Caco-2 (cell line): ENCODE data around the gene DFFB. TPM values are rescaled to one million over a fixed set of nuclear protein-coding genes. Genes with fewer than 3 reads are reported as not detected.

Experiments
- BruUV-seq: library from RNA; stranded (reverse); fragments of 400-500 nt; replicated peaks from 2 replicates; lab custom pipeline; 2021; lab: Mats Ljungman, UMichigan
- CTCF ChIA-PET: fragments of 300-600 bp; sonication (Branson Sonifier 250); formaldehyde crosslinking; loops from one replicate; lab custom pipeline; 2022; ENCODE audit warnings: antibody characterized with exemption; lab: Charles Lee
- POLR2A ChIA-PET: fragments of 300-600 bp; sonication (Branson Sonifier 250); formaldehyde crosslinking; loops from one replicate; lab custom pipeline; 2022; ENCODE audit warnings: antibody characterized with exemption; lab: Charles Lee
- DNase-seq, 2 experiments: peaks; one replicate each; pipeline versions ENCODE4 v3.0.0 to v3.0.0-alpha.2; 2020 to 2022
- H3K27me3 ChIP-seq: replicated peaks from 2 replicates; pipeline ENCODE4 v1.6.0; 2011; ENCODE audit warnings: low read length; ENCODE audit not compliant: control insufficient read depth, insufficient read depth
- H3K36me3 ChIP-seq: 2 replicates; pipeline ENCODE4 v1.5.1; 2011; ENCODE audit warnings: low read length; ENCODE audit not compliant: control insufficient read depth, insufficient read depth
- H3K4me1 ChIP-seq: fragments of 250-450 bp; sonication (Bioruptor Pico); 2 replicates; pipeline ENCODE4 v1.5.1; 2020; ENCODE audit warnings: mild to moderate bottlenecking
- H3K4me3 ChIP-seq: 2 replicates; pipeline ENCODE4 v1.5.1; 2011; ENCODE audit warnings: low read depth, mild to moderate bottlenecking, control low read depth, low read length
- H3K9me3 ChIP-seq: fragments of 250-450 bp; sonication (Bioruptor Pico); 2 replicates; pipeline ENCODE4 v1.5.1; 2020; ENCODE audit warnings: mild to moderate bottlenecking, moderate library complexity
- H3K27ac Mint-ChIP-seq: one replicate; pipeline ENCODE4 v1.8.0; 2022; ENCODE audit warnings: mixed read lengths; ENCODE audit not compliant: unreplicated experiment
- H3K27me3 Mint-ChIP-seq: one replicate; pipeline ENCODE4 v1.8.0; 2022; ENCODE audit warnings: mixed read lengths; ENCODE audit not compliant: insufficient read depth, unreplicated experiment
- H3K36me3 Mint-ChIP-seq: one replicate; pipeline ENCODE4 v1.8.0; 2022; ENCODE audit warnings: mild to moderate bottlenecking, mixed read lengths; ENCODE audit not compliant: insufficient read depth, unreplicated experiment
- H3K4me1 Mint-ChIP-seq: one replicate; pipeline ENCODE4 v1.8.0; 2022; ENCODE audit warnings: low read depth, mixed read lengths; ENCODE audit not compliant: unreplicated experiment
- H3K4me3 Mint-ChIP-seq: one replicate; pipeline ENCODE4 v1.8.0; 2022; ENCODE audit warnings: mild to moderate bottlenecking, moderate library complexity, mixed read lengths; ENCODE audit not compliant: unreplicated experiment
- H3K9me3 Mint-ChIP-seq: one replicate; pipeline ENCODE4 v1.8.0; 2022; ENCODE audit warnings: mixed read lengths; ENCODE audit not compliant: unreplicated experiment
- intact Hi-C: fragments of 100-400 bp; cut with micrococcal nuclease; formaldehyde crosslinking; loops from one replicate; pipeline ENCODE4 v1.10.0; 2022; ENCODE audit not compliant: unreplicated experiment
- total RNA-seq: library from RNA; stranded (reverse); gene quantifications from 2 replicates; pipeline ENCODE4 v1.2.3, GENCODE V29; 2022
- TF ChIP-seq, protein P1 (sequence below), 2 experiments: fragments of 200-600 bp in 1 of 2; IDR thresholded peaks; 1 replicate in 1 of 2; 2 replicates in 1 of 2; pipeline versions ENCODE4 v1.5.1 to v1.8.0; 2011 to 2022; ENCODE audit warnings: antibody characterized with exemption in 1 of 2, control low read depth in 1 of 2, inconsistent platforms in 1 of 2, low read depth in 1 of 2, low read length in 1 of 2, mild to moderate bottlenecking in 1 of 2, moderate library complexity in 1 of 2; ENCODE audit not compliant: insufficient read depth in 1 of 2, severe bottlenecking in 1 of 2, unreplicated experiment in 1 of 2

The DFFB gene
- total RNA-seq, 1 experiment from 2014 or later: 7.7 TPM

DNA sequence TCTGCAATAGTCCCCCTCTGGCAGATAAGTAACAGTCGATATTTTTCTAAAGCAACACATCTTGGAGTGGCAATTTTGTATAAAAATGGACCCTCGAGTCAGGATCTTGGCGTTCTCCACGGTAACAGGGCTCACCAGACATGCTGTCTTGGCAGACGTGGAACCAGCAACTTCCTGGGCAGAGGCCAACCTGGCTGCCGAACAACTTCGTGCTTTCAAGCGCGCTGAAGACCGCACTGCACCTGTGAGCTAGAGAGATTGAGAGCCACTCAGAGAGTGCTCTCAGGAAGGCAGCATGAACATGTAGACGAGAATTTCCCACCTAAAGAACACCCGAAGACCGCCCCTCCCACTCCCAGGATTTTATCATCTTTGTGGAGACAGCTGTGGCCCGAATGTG lies 35.5 kb downstream of the DFFB start:
- CTCF ChIA-PET: no interaction called here
- Mint-ChIP-seq H3K9me3 (no peaks in the 10 kb centered on the region), H3K36me3 (peaks cover 15% of the 10 kb centered on the region), H3K27me3 (no peaks in the 10 kb centered on the region), H3K4me3 (no peak overlapping the region), H3K27ac (no peak overlapping the region), H3K4me1 (peaks cover 7% of the 10 kb centered on the region)
- Histone ChIP-seq H3K4me3 (no peak overlapping the region), H3K36me3 (peaks cover 2% of the 10 kb centered on the region; the same call in 1 of the 2 replicates), H3K9me3 (no peaks in the 10 kb centered on the region), H3K27me3 (no peaks in the 10 kb centered on the region), H3K4me1 (no peaks in the 10 kb centered on the region; the same call in 1 of the 2 replicates)
- TF ChIP-seq, protein P1, sequence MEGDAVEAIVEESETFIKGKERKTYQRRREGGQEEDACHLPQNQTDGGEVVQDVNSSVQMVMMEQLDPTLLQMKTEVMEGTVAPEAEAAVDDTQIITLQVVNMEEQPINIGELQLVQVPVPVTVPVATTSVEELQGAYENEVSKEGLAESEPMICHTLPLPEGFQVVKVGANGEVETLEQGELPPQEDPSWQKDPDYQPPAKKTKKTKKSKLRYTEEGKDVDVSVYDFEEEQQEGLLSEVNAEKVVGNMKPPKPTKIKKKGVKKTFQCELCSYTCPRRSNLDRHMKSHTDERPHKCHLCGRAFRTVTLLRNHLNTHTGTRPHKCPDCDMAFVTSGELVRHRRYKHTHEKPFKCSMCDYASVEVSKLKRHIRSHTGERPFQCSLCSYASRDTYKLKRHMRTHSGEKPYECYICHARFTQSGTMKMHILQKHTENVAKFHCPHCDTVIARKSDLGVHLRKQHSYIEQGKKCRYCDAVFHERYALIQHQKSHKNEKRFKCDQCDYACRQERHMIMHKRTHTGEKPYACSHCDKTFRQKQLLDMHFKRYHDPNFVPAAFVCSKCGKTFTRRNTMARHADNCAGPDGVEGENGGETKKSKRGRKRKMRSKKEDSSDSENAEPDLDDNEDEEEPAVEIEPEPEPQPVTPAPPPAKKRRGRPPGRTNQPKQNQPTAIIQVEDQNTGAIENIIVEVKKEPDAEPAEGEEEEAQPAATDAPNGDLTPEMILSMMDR (IDR thresholded peaks at IDR 0.05; ENCODE audit: insufficient read depth in 1 of 2, low read depth in 1 of 2, low read length in 1 of 2, severe bottlenecking in 1 of 2, unreplicated experiment in 1 of 2): no peak
- DNase-seq: no peak
- BruUV-seq: no TSS peak
- POLR2A ChIA-PET: no interaction called here
- intact Hi-C loops: no loop called here

DNA sequence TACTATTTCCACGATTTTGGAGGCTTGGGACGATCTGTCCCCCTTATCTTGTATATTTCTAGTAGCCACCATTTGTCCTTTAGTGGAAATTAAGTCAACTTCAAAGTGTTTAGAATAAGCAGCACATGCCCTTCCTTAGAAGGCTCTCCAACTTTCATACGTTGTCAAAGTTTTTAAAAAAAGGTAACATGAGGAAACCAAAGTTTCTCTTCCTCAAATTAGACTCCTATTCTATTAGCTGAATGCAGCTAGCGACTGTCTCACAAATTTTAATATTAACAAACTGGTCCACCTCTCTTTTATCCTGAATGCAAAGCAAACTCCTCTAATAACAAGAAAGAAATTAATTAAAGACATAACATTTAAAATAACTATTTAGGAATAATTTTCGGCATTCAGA lies 35.9 kb downstream of the DFFB start:
- intact Hi-C loops: no loop called here
- Mint-ChIP-seq H3K9me3 (no peaks in the 10 kb centered on the region), H3K36me3 (peaks cover 15% of the 10 kb centered on the region), H3K4me1 (peaks cover 7% of the 10 kb centered on the region), H3K4me3 (no peak overlapping the region), H3K27ac (no peak overlapping the region), H3K27me3 (no peaks in the 10 kb centered on the region)
- TF ChIP-seq, protein P1 (IDR thresholded peaks at IDR 0.05; ENCODE audit: insufficient read depth in 1 of 2, low read depth in 1 of 2, low read length in 1 of 2, severe bottlenecking in 1 of 2, unreplicated experiment in 1 of 2): no peak
- no TSS peak for BruUV-seq
- Histone ChIP-seq H3K27me3 (no peaks in the 10 kb centered on the region), H3K36me3 (peaks cover 2% of the 10 kb centered on the region; the same call in 1 of the 2 replicates), H3K4me1 (no peaks in the 10 kb centered on the region; the same call in 1 of the 2 replicates), H3K4me3 (no peak overlapping the region), H3K9me3 (no peaks in the 10 kb centered on the region)
- no peak for DNase-seq
- ChIA-PET CTCF (no interaction called here), POLR2A (no interaction called here)

DNA sequence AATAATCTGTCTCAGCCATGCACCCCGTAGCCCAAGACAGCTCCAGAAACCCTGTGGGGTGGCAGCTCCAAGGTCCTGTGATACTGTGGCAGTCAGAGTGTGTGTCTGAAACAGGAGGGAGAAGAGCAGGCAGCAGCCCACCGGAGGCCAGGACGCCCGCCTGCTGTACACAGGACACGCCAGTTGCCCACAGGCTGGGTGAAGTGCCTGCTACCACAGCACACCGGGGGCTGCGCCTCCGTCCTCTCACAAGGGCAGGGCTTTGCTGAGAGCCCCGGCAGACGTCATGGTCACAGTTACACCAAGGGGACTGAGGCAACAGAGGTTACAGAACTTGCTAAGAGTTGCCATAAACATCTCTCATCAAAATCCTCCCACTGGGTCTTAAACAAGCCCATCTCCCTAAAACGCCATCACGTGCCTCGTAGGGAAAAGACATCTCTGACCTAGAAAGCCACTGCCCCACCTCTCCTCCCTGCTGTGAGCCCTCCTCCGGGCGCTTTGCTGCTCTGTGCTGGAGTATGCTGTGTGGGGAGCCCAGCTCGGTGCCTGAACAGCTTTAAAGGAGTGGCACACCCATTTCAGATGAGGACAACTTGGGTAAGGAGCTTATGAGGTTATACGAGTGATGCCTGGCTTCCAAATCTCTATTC lies 37.5 kb downstream of the DFFB start:
- Mint-ChIP-seq H3K27ac (no peak overlapping the region), H3K9me3 (no peaks in the 10 kb centered on the region), H3K27me3 (no peaks in the 10 kb centered on the region), H3K36me3 (peaks cover 7% of the 10 kb centered on the region), H3K4me1 (peaks cover 7% of the 10 kb centered on the region), H3K4me3 (no peak overlapping the region)
- no TSS peak for BruUV-seq
- intact Hi-C loops: no loop called here
- Histone ChIP-seq H3K4me3 (no peak overlapping the region), H3K4me1 (no peaks in the 10 kb centered on the region; the same call in 1 of the 2 replicates), H3K36me3 (peaks cover 2% of the 10 kb centered on the region; the same call in 1 of the 2 replicates), H3K9me3 (no peaks in the 10 kb centered on the region), H3K27me3 (no peaks in the 10 kb centered on the region)
- ChIA-PET POLR2A (no interaction called here), CTCF (no interaction called here)
- no peak for DNase-seq
- TF ChIP-seq, protein P1 (IDR thresholded peaks at IDR 0.05; ENCODE audit: insufficient read depth in 1 of 2, low read depth in 1 of 2, low read length in 1 of 2, severe bottlenecking in 1 of 2, unreplicated experiment in 1 of 2): no peak
